SU-DHL-6 (cell line): ENCODE measurements around the gene HELZ2.

Experiments
- EZH2phosphoT487 ChIP-seq: fragments of 200-600 bp; sonication (generic), shearing (Covaris generic); conservative IDR thresholded peaks from 2 replicates; pipeline ENCODE4 v1.6.1; 2018; ENCODE audit warnings: mild to moderate bottlenecking, antibody characterized with exemption, low read length, moderate library complexity, mixed read lengths
- TF ChIP-seq, protein P1 (sequence below): fragments of 200-600 bp; sonication (generic); IDR thresholded peaks from one replicate; pipeline ENCODE4 v1.5.1; 2017; ENCODE audit warnings: antibody characterized with exemption, mild to moderate bottlenecking, low read length, moderate library complexity; ENCODE audit not compliant: insufficient read depth, poor library complexity, severe bottlenecking

DNA sequence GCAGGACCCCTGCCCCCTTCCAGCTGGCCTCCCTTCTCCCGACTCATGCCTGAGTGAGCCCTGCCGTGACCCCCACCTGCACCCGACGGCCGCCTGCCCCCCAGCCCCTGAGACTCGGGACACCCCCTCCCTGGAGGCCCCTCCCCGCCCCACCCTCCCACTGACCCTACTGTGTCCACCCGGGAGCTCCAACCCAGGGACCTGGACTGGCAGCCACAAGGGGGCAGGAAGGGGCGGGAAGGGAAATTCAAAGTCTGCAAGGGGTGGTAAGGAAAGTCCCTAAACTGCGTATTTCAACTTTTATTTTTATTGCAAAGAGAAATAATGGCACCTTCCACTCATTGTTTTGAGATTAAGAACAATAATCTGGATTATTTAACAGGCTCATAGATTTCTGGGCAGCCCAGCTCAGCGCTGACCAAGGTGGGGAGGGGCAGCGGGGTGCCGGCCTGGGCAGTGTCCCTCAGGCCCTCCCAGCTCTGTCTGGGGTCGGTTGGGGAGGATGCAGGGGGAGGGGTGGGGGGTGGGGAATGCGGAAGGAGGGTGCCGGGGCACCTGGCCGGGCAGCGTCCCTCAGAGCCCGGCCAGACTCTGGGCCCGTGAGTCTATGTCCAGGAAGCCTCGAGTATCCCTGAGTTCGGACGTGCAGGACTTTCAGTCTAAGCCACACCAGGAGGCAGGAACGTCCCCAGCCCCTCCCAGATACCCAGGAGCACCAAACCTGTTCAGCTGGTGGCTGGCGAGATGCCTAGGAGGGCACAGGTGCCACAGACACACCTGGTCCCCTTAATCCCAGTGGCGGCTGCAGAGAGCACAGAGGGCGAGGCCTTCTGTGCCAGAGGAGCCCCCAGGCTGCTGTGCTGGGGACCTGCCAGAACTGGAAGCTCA lies 35.6 kb downstream of the HELZ2 start:
- TF ChIP-seq, protein P1, sequence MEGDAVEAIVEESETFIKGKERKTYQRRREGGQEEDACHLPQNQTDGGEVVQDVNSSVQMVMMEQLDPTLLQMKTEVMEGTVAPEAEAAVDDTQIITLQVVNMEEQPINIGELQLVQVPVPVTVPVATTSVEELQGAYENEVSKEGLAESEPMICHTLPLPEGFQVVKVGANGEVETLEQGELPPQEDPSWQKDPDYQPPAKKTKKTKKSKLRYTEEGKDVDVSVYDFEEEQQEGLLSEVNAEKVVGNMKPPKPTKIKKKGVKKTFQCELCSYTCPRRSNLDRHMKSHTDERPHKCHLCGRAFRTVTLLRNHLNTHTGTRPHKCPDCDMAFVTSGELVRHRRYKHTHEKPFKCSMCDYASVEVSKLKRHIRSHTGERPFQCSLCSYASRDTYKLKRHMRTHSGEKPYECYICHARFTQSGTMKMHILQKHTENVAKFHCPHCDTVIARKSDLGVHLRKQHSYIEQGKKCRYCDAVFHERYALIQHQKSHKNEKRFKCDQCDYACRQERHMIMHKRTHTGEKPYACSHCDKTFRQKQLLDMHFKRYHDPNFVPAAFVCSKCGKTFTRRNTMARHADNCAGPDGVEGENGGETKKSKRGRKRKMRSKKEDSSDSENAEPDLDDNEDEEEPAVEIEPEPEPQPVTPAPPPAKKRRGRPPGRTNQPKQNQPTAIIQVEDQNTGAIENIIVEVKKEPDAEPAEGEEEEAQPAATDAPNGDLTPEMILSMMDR, result no peak
- no peak for TF ChIP-seq EZH2phosphoT487
